Activated CD4-positive, alpha-beta T cell treated with anti-CD3 and anti-CD28 coated beads for 1 hour (primary cell): Measurements from ENCODE around the gene ACAP3.
"Not testable (repeated sequence)": the region's sequence is repeated elsewhere in the genome, so short reads cannot be mapped to it uniquely, and the experiment has no call there.

Experiments
- DNase-seq: peaks from one replicate; pipeline ENCODE4 v3.0.0-alpha.2; 2020

The ACAP3 gene

GRCh38 chr1:1330366-1331067, 22.8 kb upstream of the ACAP3 start:
- DNase-seq: no peak

GRCh38 chr1:1329304-1330210, 21.8 kb upstream of the ACAP3 start:
- DNase-seq: no peak

GRCh38 chr1:1328254-1328653, 20.5 kb upstream of the ACAP3 start:
- DNase-seq: no peak

GRCh38 chr1:1327291-1327690, 19.6 kb upstream of the ACAP3 start:
- DNase-seq: no peak

- DNase-seq: no peak
These were observed 18.4 kb upstream of the ACAP3 start for GRCh38 chr1:1326075-1326605.

GRCh38 chr1:1325288-1326074, 17.8 kb upstream of the ACAP3 start:
- DNase-seq: no peak

GRCh38 chr1:1324524-1325287, 17.0 kb upstream of the ACAP3 start, which contains the start of the genes CPTP and INTS11:
Gene CPTP (plus strand): TSS chr1:1324802. CDS start chr1:1326911, 2,109 bp downstream.
Gene INTS11 (minus strand): TSS chr1:1324660. CDS start chr1:1324608, 52 bp downstream.
- peak; percentile 95 for DNase-seq

GRCh38 chr1:1324084-1324523, 16.4 kb upstream of the ACAP3 start:
- no peak for DNase-seq

GRCh38 chr1:1322952-1323351, 15.2 kb upstream of the ACAP3 start:
- no peak for DNase-seq

GRCh38 chr1:1322418-1322817, 14.7 kb upstream of the ACAP3 start:
- DNase-seq: no peak

GRCh38 chr1:1321477-1321876, 13.7 kb upstream of the ACAP3 start:
- no peak for DNase-seq

- no peak for DNase-seq
These were observed 13.1 kb upstream of the ACAP3 start for GRCh38 chr1:1320666-1321448.

- no peak for DNase-seq
These were observed 11.9 kb upstream of the ACAP3 start for GRCh38 chr1:1319646-1319941.

GRCh38 chr1:1318777-1319645, 11.3 kb upstream of the ACAP3 start:
- no peak for DNase-seq

- DNase-seq: no peak
These were observed 10.5 kb upstream of the ACAP3 start for GRCh38 chr1:1318131-1318652.

- DNase-seq: no peak
These were observed 9.7 kb upstream of the ACAP3 start for GRCh38 chr1:1317420-1317819.

GRCh38 chr1:1316199-1316598, 8.5 kb upstream of the ACAP3 start:
- not testable (repeated sequence) for DNase-seq

- no peak for DNase-seq
These were observed 7.8 kb upstream of the ACAP3 start for GRCh38 chr1:1315435-1315954.

GRCh38 chr1:1314678-1315335, 7.1 kb upstream of the ACAP3 start:
- DNase-seq: no peak
